OCI-LY3 (cell line): ENCODE data around the gene DNASE1L1.
"Not testable (repeated sequence)": the region's sequence is repeated elsewhere in the genome, so short reads cannot be mapped to it uniquely, and the experiment has no call there.

ENCODE experiments used
- CTCF ChIP-seq: fragments of 200-600, 300-600 bp; sonication (generic); IDR thresholded peaks from 2 replicates; pipeline ENCODE4 v1.5.1; 2014; ENCODE audit warnings: antibody characterized with exemption, low read length, low read depth
- EZH2phosphoT487 ChIP-seq: fragments of 200-600 bp; shearing (Covaris generic); IDR thresholded peaks from 2 replicates; pipeline ENCODE4 v1.6.1; 2018; ENCODE audit warnings: antibody characterized with exemption, mixed run types, low read depth

GRCh38 chrX:154388094-154388493, 21.0 kb downstream of the DNASE1L1 start:
- TF ChIP-seq CTCF, EZH2phosphoT487: not testable (repeated sequence)
